Measurements from ENCODE around the gene PBX3. TPM values are rescaled to one million over a fixed set of nuclear protein-coding genes. Genes with fewer than 3 reads are reported as not detected.

Gene PBX3
- total RNA-seq, 1 experiment from 2014 or later, result 46.0 TPM

DNA sequence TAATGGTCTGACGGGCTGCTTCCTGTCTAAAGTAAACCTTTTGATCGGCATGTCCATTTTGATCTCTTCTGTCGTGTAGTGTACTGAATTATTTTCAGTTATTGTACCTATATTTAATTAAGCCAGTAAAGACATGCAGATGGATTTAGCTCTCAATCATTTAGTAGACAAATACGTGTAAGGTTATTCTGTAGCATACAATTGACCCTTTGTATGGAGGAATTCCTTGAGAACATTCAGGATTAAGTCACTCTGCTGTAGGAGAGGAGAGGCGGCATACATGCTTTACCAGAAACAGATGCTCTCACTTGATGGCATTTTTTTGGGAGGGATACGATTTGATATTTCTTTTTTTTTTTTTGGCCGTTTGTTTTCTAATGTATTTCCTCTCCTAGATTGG is 141.0 kb downstream of the PBX3 start:
- Histone ChIP-seq H3K18ac (ENCODE audit: insufficient read length, low read depth, low read length) (no peak overlapping the region), H3K9ac (ENCODE audit: extremely low read depth, insufficient read length, low read length) (no peak overlapping the region), H4K5ac (ENCODE audit: insufficient read length, low read depth, low read length) (no peak overlapping the region), H3K14ac (ENCODE audit: insufficient read depth, low read length) (no peak overlapping the region), H4K91ac (ENCODE audit: insufficient read length, low read depth, low read length) (no peak overlapping the region), H4K20me1 (ENCODE audit: control insufficient read depth, insufficient read depth, insufficient read length) (no peaks in the 10 kb centered on the region), H2BK5ac (ENCODE audit: insufficient read length, low read length) (no peak overlapping the region), H3K4ac (ENCODE audit: low read depth, low read length) (no peak overlapping the region), H3K4me1 (ENCODE audit: insufficient read depth, low read length) (peaks cover 4% of the 10 kb centered on the region; the same call in 1 of the 2 replicates), H2AK5ac (ENCODE audit: insufficient read length, low read length) (no peak overlapping the region), H3T11ph (ENCODE audit: low read length) (no peak overlapping the region), H3K56ac (ENCODE audit: insufficient read length, low read depth, low read length) (no peak overlapping the region), H3K23ac (ENCODE audit: insufficient read length, low read depth, low read length) (no peak overlapping the region), H3K79me2 (ENCODE audit: insufficient read depth, low read length) (no peaks in the 10 kb centered on the region), H2BK120ac (ENCODE audit: low read depth, low read length, poor library complexity, severe bottlenecking) (no peak overlapping the region), H3K9me3 (ENCODE audit: control insufficient read depth, low read depth, low read length) (no peaks in the 10 kb centered on the region), H3K4me2 (ENCODE audit: insufficient read depth, insufficient read length, low read length) (no peak overlapping the region), H2BK20ac (ENCODE audit: low read depth, low read length, poor library complexity, severe bottlenecking) (no peak overlapping the region), H2AFZ (ENCODE audit: low read length) (no peak overlapping the region), H3K79me1 (ENCODE audit: insufficient read depth, low read depth, low read length, poor library complexity, severe bottlenecking) (no peaks in the 10 kb centered on the region), H3K27ac (ENCODE audit: insufficient read length, low read depth, low read length) (no peak overlapping the region), H3K23me2 (ENCODE audit: insufficient read length, low read depth, low read length, poor library complexity, severe bottlenecking) (peaks cover 6% of the 10 kb centered on the region), H2BK15ac (ENCODE audit: low read depth, low read length) (no peak overlapping the region), H3K27me3 (ENCODE audit: insufficient read depth, low read length) (no peaks in the 10 kb centered on the region), H4K8ac (replicated peaks; ENCODE audit: insufficient read length, low read depth, low read length) (no peak overlapping the region), H2BK12ac (ENCODE audit: insufficient read length, low read depth, low read length) (no peak overlapping the region)
- Mint-ChIP-seq H3K27ac (no peak overlapping the region; a peak in 1 of 7 replicates), H3K36me3 (ENCODE audit: insufficient read depth in 1 of 3, low read depth in 3 of 3) (no peaks in the 10 kb centered on the region), H3K4me1 (peaks cover 80 to 83% of the 10 kb centered on the region in 2 experiments), H3K9me3 (no peaks in the 10 kb centered on the region), H3K27me3 (ENCODE audit: low read depth) (no peaks in the 10 kb centered on the region), H3K4me3 (peak overlapping the region in 1 of 2 experiments; percentile 34; a peak in 2 of 5 replicates)
- TF ChIP-seq, protein P1, sequence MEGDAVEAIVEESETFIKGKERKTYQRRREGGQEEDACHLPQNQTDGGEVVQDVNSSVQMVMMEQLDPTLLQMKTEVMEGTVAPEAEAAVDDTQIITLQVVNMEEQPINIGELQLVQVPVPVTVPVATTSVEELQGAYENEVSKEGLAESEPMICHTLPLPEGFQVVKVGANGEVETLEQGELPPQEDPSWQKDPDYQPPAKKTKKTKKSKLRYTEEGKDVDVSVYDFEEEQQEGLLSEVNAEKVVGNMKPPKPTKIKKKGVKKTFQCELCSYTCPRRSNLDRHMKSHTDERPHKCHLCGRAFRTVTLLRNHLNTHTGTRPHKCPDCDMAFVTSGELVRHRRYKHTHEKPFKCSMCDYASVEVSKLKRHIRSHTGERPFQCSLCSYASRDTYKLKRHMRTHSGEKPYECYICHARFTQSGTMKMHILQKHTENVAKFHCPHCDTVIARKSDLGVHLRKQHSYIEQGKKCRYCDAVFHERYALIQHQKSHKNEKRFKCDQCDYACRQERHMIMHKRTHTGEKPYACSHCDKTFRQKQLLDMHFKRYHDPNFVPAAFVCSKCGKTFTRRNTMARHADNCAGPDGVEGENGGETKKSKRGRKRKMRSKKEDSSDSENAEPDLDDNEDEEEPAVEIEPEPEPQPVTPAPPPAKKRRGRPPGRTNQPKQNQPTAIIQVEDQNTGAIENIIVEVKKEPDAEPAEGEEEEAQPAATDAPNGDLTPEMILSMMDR (conservative IDR thresholded peaks at IDR 0.05), result no peak
- WGBS (ENCODE audit: extremely low coverage, insufficient read length, low lambda C conversion rate), result no CpG with 5 or more reads among the region's 7 CpGs
- DNase-seq, result no peak
